ENCODE results near the gene RIPOR3.

Gene RIPOR3, protein sequence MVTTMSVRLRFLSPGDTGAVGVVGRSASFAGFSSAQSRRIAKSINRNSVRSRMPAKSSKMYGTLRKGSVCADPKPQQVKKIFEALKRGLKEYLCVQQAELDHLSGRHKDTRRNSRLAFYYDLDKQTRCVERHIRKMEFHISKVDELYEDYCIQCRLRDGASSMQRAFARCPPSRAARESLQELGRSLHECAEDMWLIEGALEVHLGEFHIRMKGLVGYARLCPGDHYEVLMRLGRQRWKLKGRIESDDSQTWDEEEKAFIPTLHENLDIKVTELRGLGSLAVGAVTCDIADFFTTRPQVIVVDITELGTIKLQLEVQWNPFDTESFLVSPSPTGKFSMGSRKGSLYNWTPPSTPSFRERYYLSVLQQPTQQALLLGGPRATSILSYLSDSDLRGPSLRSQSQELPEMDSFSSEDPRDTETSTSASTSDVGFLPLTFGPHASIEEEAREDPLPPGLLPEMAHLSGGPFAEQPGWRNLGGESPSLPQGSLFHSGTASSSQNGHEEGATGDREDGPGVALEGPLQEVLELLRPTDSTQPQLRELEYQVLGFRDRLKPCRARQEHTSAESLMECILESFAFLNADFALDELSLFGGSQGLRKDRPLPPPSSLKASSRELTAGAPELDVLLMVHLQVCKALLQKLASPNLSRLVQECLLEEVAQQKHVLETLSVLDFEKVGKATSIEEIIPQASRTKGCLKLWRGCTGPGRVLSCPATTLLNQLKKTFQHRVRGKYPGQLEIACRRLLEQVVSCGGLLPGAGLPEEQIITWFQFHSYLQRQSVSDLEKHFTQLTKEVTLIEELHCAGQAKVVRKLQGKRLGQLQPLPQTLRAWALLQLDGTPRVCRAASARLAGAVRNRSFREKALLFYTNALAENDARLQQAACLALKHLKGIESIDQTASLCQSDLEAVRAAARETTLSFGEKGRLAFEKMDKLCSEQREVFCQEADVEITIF

DNA sequence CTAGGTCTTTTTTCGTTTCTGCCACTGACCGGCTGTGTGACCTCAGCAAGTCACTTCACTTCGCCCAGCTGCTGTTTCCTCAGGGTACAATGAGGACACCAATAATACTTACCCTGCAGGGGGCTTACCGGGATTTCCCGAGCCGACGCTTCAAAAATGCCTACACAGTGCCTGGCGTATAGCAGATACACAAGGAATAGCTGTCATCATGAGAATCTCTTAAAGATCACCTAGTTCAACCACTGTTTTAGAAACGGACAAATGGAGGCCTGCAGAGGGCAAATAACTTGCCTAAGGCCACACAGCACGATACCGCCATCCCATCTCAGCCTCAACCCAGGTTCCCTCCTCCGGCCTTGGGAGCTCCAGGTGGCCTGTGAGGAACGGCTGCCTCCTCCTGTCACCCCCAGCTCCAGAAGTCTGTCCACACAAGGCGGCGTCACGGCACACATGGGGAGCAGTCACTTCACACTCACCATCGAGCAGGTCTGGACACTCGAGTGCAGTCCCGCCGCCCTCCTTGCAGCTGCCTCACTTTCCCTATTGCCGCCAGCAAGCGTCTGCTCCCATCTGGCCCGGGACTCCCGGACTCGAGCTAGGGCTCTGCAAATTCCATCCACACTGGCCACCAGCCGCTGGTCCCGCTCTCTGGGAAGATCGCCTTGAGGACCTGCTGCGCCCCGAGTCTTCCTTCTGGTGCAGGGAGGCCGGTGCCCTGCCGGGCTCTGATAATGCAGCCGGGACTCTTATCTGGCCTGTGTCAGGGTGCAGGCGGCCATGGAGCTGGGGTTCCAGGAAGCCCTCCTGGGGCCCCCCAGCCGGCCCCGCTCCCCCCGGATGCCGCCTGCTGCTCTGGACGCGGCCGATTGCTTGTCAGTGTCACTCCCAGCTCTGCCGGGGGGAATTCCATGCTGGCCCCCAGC, at the start of gene RIPOR3:
TSS of gene RIPOR3 (minus strand) at position 893 of the 923 bp plus-strand sequence. CDS start at position 479, 414 bp downstream.
- DNase-seq, result no peak

GRCh38 chr20:50737352-50737751, 46.0 kb upstream of the RIPOR3 start:
- no peak for DNase-seq

- DNase-seq, result no peak
Measured at GRCh38 chr20:50735813-50736212, 44.5 kb upstream of the RIPOR3 start.

- no peak for DNase-seq
Measured at GRCh38 chr20:50734730-50735679, 43.7 kb upstream of the RIPOR3 start.

GRCh38 chr20:50733644-50734349, 42.5 kb upstream of the RIPOR3 start:
- DNase-seq, result no peak

- no peak for DNase-seq
Measured at GRCh38 chr20:50731930-50732690, 40.8 kb upstream of the RIPOR3 start.

DNA sequence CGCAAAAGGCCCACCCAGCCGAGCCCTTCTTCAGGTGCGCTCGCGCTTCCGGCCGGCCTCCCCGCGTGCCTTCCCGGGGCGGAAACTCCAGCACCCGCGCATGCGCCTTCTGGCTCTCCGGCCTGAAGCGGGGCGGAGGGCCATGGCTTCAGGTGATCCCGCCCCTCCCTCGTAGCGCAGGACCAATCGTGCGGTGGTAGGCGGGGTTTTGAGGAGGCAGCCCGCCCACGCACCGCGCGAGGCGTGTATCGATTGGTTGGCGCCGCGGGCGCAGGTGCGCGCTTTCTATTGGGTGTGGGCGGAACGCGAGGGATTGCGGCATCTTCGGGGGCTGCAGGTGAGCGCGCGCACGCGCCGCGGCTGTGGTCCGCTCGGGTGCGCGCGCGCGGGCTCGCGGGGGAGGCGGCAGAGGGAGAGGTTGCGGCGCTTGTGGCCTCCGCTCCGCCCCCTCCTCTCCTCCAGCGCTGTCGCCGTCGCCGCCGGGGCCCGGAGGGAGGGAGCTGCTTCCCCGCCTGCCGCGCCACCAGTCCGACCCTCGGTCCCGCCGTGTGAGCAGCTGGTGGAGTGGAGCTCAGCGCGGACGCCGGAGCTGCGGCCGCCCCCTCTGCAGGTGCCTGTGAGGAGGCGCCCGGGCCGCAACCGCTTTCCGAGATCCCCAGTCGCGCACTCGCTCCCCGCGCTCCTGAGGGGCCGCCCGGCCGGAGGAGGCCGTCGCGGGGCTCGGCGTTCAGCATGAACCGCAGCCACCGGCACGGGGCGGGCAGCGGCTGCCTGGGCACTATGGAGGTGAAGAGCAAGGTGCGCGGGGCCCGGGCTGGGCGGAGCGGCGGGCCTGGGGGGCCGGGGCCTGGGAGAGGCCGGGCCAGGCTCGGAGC, 40.0 kb upstream of the RIPOR3 start, which contains the start of gene PARD6B:
TSS of gene PARD6B (plus strand) at position 526 of the 875 bp plus-strand sequence. CDS start at position 733, 207 bp downstream.
- peak; percentile 99 for DNase-seq

DNA sequence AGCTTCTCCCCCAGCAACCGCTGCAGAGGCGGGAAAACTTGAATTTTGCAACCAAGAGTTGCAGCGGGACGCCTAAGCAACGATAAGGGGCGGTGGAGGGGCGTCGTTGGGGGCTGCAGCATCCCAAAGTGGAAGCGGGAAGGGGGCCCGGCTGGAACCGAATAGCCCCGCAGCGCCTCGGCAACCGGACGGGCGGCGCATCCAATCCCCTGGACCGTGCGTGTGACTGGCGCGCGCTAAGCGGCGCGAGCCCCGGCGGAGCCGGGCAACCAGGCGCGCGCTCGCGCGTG, 39.4 kb upstream of the RIPOR3 start:
- no peak for DNase-seq

DNA sequence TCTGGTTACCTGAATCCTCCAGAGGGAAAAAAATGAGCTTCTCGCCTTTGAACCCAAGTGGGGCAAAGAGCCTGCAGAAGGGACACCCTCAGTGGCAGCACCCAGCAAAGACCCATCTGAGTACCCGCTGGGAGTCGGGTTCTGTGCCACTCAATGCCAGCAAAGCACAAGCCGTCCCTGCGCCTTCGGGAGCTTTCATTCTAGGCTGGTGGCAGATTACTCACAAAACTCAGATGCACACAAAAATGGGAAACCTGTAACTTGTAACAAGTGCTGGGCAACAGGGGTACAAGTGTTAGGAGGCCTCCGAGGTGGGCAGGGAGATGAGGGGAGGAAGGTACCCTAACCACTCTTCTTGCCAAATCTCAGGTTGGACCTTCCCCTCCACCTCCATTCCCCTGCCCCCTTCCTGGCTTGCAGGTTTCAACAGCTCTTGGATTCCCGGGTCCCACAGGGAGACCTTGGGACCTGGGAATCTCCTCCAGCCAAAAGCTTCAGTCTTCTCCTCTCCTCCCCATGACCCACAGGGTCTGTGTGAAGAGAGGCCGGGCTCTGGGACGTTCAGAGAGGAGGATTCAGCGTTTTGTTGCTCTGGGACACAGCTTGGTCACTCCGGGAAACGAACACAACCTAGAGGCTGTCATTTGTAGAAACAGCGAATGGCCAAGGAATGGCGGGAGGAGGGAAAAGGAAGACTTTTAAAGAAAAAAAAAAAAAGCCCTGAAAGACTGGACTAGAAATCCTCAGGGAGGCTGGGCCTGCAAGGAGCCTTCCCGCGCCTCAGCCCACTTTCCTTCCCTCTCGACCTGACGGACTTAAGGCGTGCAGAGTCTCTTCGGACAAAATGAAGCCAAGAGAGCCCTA, 38.8 kb upstream of the RIPOR3 start:
- no peak for DNase-seq

- no peak for DNase-seq
Measured at GRCh38 chr20:50728981-50729874, 37.9 kb upstream of the RIPOR3 start.

DNA sequence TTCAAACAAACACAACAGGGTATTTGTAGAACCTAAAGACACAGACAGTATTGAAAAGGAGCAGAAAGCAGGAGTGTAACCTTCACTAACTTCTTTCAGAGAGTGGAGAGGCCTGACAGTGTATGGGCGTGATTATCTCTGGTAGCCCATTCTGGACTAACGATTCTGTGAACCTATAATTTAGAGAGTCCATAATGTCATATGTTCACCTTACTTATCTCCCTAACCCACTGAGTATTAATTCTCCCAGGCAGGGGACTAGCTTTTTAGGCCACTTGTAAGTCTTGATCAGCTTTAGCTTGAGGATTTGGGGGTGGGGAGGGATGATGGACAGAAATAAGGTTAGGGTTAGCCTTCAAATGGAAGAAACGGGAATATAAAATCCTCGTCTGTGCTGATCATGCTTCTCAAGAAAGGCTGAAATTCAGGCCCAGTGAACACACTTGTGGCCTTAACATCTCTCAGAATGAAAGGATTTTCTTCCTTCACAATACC, 37.2 kb upstream of the RIPOR3 start:
- DNase-seq, result no peak

DNA sequence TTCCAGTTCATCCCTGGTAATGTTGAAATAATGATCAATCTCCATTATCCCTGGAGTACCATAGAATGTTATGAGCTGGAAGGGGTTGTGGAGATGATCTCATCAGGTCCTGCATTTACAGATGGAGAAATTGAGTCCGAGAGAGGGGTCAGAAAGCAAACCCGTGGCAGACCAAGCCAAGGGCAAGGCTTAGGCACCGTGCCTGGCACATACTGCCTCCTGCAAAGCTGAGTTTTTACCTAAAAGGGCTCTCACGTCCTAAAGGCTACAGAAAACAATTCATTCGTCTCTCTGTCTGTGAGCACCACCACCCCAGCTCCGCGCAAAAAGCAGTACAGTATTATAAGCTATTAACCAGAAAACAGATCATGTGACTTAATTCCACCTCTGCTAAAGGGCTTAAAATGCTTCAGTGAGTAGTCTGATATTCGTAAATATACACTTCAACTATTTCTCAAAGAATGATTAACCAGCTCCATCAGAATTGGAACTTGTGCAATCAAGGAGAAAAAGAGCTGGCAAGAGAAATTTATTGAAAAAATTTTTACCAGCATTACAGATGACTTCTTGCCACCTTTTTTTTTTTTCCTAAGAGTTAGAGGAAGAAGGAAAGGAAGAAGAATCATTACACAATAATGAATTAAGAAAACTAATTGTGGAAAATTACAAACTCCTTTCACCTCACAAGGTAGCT, 36.6 kb upstream of the RIPOR3 start:
- no peak for DNase-seq

GRCh38 chr20:50726955-50727791, 35.8 kb upstream of the RIPOR3 start:
- DNase-seq, result no peak

DNA sequence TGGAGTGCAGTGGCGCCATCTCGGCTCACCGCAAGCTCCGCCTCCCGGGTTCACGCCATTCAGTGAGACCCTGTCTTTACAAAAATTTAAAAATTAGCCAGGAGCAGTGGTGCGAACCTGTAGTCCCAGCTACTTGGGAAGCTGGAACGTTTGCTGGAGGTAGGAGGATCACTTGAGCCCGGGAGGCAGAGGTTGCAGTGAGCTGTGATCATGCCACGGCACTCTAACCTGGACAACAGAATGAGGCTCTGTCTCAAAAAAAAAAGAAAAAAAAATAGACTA, 34.3 kb upstream of the RIPOR3 start:
- no peak for DNase-seq

Data from NCI-H1105 (cell line).